ENCODE data around the gene STON1. TPM values are rescaled to one million over a fixed set of nuclear protein-coding genes. Genes with fewer than 3 reads are reported as not detected.

The STON1 gene
- polyA plus RNA-seq, 1 donor from 2014 or later, result 2.8 TPM

- Histone ChIP-seq H3K27me3 (ENCODE audit: insufficient read depth, low read depth, low read length) (no peaks in the 10 kb centered on the region), H3F3A (ENCODE audit: insufficient read depth, low read length, poor library complexity, severe bottlenecking) (no peaks in the 10 kb centered on the region), H4K20me1 (ENCODE audit: insufficient read depth) (no peaks in the 10 kb centered on the region), H3K36me3 (ENCODE audit: insufficient read depth, low read length) (no peaks in the 10 kb centered on the region), H3K9me2 (ENCODE audit: insufficient read depth, low read length) (no peaks in the 10 kb centered on the region), H2AFZ (ENCODE audit: low read depth, low read length) (no peak overlapping the region), H3K79me2 (replicated peaks; ENCODE audit: insufficient read depth, low read length) (no peaks in the 10 kb centered on the region), H3K9me3 (ENCODE audit: low read length) (no peaks in the 10 kb centered on the region), H3K9ac (ENCODE audit: low read length) (no peak overlapping the region), H3K27ac (ENCODE audit: low read length) (no peak overlapping the region), H3K4me2 (ENCODE audit: low read length) (no peak overlapping the region), H3K4me3 (ENCODE audit: low read length) (no peak overlapping the region)
- TF ChIP-seq TAF1 (IDR thresholded peaks at IDR 0.05; ENCODE audit: low read depth) (no peak), SMC3 (conservative IDR thresholded peaks at IDR 0.05; ENCODE audit: poor library complexity) (no peak), EP300 (conservative IDR thresholded peaks at IDR 0.05; ENCODE audit: poor library complexity, severe bottlenecking) (no peak), MXI1 (conservative IDR thresholded peaks at IDR 0.05; ENCODE audit: poor library complexity, severe bottlenecking) (no peak), CTCF (IDR thresholded peaks at IDR 0.05; ENCODE audit: poor library complexity, severe bottlenecking) (no peak), POLR2AphosphoS5 (IDR thresholded peaks at IDR 0.05) (no peak), EZH2 (IDR thresholded peaks at IDR 0.05; ENCODE audit: borderline replicate concordance, insufficient read depth, low read length, poor library complexity, severe bottlenecking) (no peak), REST (IDR thresholded peaks at IDR 0.05; ENCODE audit: borderline replicate concordance) (no peak), RAD21 (conservative IDR thresholded peaks at IDR 0.05) (no peak)
Observed at GRCh38 chr2:48586433-48586832, 56.5 kb downstream of the STON1 start.

- no peaks in the 10 kb centered on the region for H3K79me2 ChIP-seq (replicated peaks; ENCODE audit: insufficient read depth, low read length)
- H4K20me1 ChIP-seq (ENCODE audit: insufficient read depth), result no peaks in the 10 kb centered on the region
- no peak for TF ChIP-seq REST (IDR thresholded peaks at IDR 0.05; ENCODE audit: borderline replicate concordance)
- no peak for TF ChIP-seq POLR2AphosphoS5 (IDR thresholded peaks at IDR 0.05)
- no peak for TF ChIP-seq TAF1 (IDR thresholded peaks at IDR 0.05; ENCODE audit: low read depth)
- no peak for TF ChIP-seq EP300 (conservative IDR thresholded peaks at IDR 0.05; ENCODE audit: poor library complexity, severe bottlenecking)
- no peak for TF ChIP-seq SMC3 (conservative IDR thresholded peaks at IDR 0.05; ENCODE audit: poor library complexity)
- TF ChIP-seq RAD21 (conservative IDR thresholded peaks at IDR 0.05), result no peak
- no peak for TF ChIP-seq CTCF (IDR thresholded peaks at IDR 0.05; ENCODE audit: poor library complexity, severe bottlenecking)
- TF ChIP-seq MXI1 (conservative IDR thresholded peaks at IDR 0.05; ENCODE audit: poor library complexity, severe bottlenecking), result no peak
- TF ChIP-seq EZH2 (IDR thresholded peaks at IDR 0.05; ENCODE audit: borderline replicate concordance, insufficient read depth, low read length, poor library complexity, severe bottlenecking), result no peak
- no peaks in the 10 kb centered on the region for H3F3A ChIP-seq (ENCODE audit: insufficient read depth, low read length, poor library complexity, severe bottlenecking)
- H3K4me2 ChIP-seq (ENCODE audit: low read length), result no peak overlapping the region
- no peak overlapping the region for H2AFZ ChIP-seq (ENCODE audit: low read depth, low read length)
- H3K27me3 ChIP-seq (ENCODE audit: insufficient read depth, low read depth, low read length), result no peaks in the 10 kb centered on the region
- H3K9ac ChIP-seq (ENCODE audit: low read length), result no peak overlapping the region
- no peak overlapping the region for H3K4me3 ChIP-seq (ENCODE audit: low read length)
- H3K36me3 ChIP-seq (ENCODE audit: insufficient read depth, low read length), result no peaks in the 10 kb centered on the region
- H3K9me2 ChIP-seq (ENCODE audit: insufficient read depth, low read length), result no peaks in the 10 kb centered on the region
- no peak overlapping the region for H3K27ac ChIP-seq (ENCODE audit: low read length)
- H3K9me3 ChIP-seq (ENCODE audit: low read length), result no peaks in the 10 kb centered on the region
Observed at GRCh38 chr2:48587560-48587959, 57.6 kb downstream of the STON1 start.

Data from neural cell (in vitro differentiated cells).